B cell (primary cell): ENCODE results near the gene SNX32. TPM values are rescaled to one million over a fixed set of nuclear protein-coding genes. Genes with fewer than 3 reads are reported as not detected.

Source experiments
- ATAC-seq: fragments of 200-7000 bp; cut with Tn5 transposase; one replicate; pipeline ENCODE4 v1.10.0; 2021; ENCODE audit warnings: low read depth, mild to moderate bottlenecking, moderate number of reproducible peaks, moderate library complexity
- CTCF ChIA-PET: fragments of 350-600 bp; sonication (Branson Sonifier 250); formaldehyde crosslinking; loops from one replicate; lab custom pipeline; 2021; ENCODE audit warnings: antibody characterized with exemption, inconsistent platforms; lab: Charles Lee
- POLR2A ChIA-PET: fragments of 350-600 bp; sonication (Branson Sonifier 250); formaldehyde crosslinking; loops from one replicate; lab custom pipeline; 2021; ENCODE audit warnings: antibody characterized with exemption; lab: Charles Lee
- DNase-seq: peaks from one replicate; pipeline ENCODE4 v3.0.0; 2013
- H2AFZ ChIP-seq: 2 replicates; pipeline ENCODE4 v1.6.1; 2012; ENCODE audit warnings: mild to moderate bottlenecking, low read depth, low read length; ENCODE audit not compliant: insufficient read depth, poor library complexity, severe bottlenecking
- H3K27ac ChIP-seq, 2 donors: 1 replicate in 1 of 2; 2 replicates in 1 of 2; pipeline ENCODE4 v1.5.1; 2012 to 2013; ENCODE audit warnings: low read length in 2 of 2, mild to moderate bottlenecking in 2 of 2, moderate library complexity in 1 of 2
- H3K27me3 ChIP-seq, 4 experiments: fragments of 200-600 bp in 1 of 4; sonication (generic) in 1 of 4; replicated peaks in 1 of 4; 1 replicate in 2 of 4; 2 replicates in 2 of 4; pipeline versions ENCODE4 v1.6.1 to v1.7.0; 2013 to 2016; ENCODE audit warnings: low read length in 3 of 4, mild to moderate bottlenecking in 2 of 4, mixed read lengths in 1 of 4, moderate library complexity in 1 of 4; ENCODE audit not compliant: insufficient read depth in 4 of 4, control insufficient read depth in 3 of 4; ENCODE audit errors: control extremely low read depth in 1 of 4
- H3K36me3 ChIP-seq, 2 experiments: replicated peaks in 1 of 2; 1 replicate in 1 of 2; 2 replicates in 1 of 2; pipeline versions ENCODE4 v1.6.1 to v1.7.1; 2013; ENCODE audit warnings: low read length in 1 of 2; ENCODE audit not compliant: insufficient read depth in 2 of 2, control insufficient read depth in 1 of 2; ENCODE audit errors: control extremely low read depth in 1 of 2, extremely low read depth in 1 of 2
- H3K4me1 ChIP-seq, 2 donors: fragments of 200-600 bp in 1 of 2; sonication (generic) in 1 of 2; 1 replicate in 1 of 2; 2 replicates in 1 of 2; pipeline versions ENCODE4 v1.5.1 to v1.6.1; 2013 to 2017; ENCODE audit warnings: low read length in 2 of 2; ENCODE audit not compliant: control insufficient read depth in 2 of 2, insufficient read depth in 2 of 2
- H3K4me2 ChIP-seq: replicated peaks from 2 replicates; pipeline ENCODE3; 2012; ENCODE audit warnings: mild to moderate bottlenecking, low read depth, low read length; ENCODE audit not compliant: poor library complexity, severe bottlenecking
- H3K4me3 ChIP-seq, 5 experiments: fragments of 200-600 bp in 1 of 5; sonication (generic) in 1 of 5; 1 replicate in 3 of 5; 2 replicates in 2 of 5; pipeline versions ENCODE4 v1.5.1 to v1.7.0; 2011 to 2016; ENCODE audit warnings: low read length in 4 of 5, mild to moderate bottlenecking in 4 of 5, low read depth in 2 of 5, control low read depth in 1 of 5, moderate library complexity in 1 of 5; ENCODE audit not compliant: insufficient read depth in 1 of 5; ENCODE audit errors: control extremely low read depth in 1 of 5, extremely low read depth in 1 of 5
- H3K79me2 ChIP-seq: fragments of 200-600 bp; sonication (generic); one replicate; pipeline ENCODE4 v1.6.0; 2016; ENCODE audit warnings: low read length; ENCODE audit not compliant: control insufficient read depth, insufficient read depth
- H3K9ac ChIP-seq: fragments of 200-600 bp; sonication (generic); 2 replicates; pipeline ENCODE4 v1.6.1; 2017; ENCODE audit warnings: mild to moderate bottlenecking, low read length, moderate library complexity
- H3K9me3 ChIP-seq, 3 donors: one replicate each; pipeline versions ENCODE4 v1.6.1 to v1.7.1; 2013; ENCODE audit warnings: low read length in 2 of 3; ENCODE audit not compliant: control insufficient read depth in 2 of 3, insufficient read depth in 1 of 3; ENCODE audit errors: control extremely low read depth in 1 of 3
- H4K20me1 ChIP-seq: 2 replicates; pipeline ENCODE4 v1.6.0; 2012; ENCODE audit warnings: mild to moderate bottlenecking, low read length; ENCODE audit not compliant: insufficient read depth, control insufficient read depth, poor library complexity, severe bottlenecking
- H3K27ac Mint-ChIP-seq: one replicate; pipeline ENCODE4 v1.8.0; 2021; ENCODE audit warnings: mixed read lengths
- H3K27me3 Mint-ChIP-seq: one replicate; pipeline ENCODE4 v1.8.0; 2021; ENCODE audit warnings: mixed read lengths
- H3K4me1 Mint-ChIP-seq: one replicate; pipeline ENCODE4 v1.8.0; 2021; ENCODE audit warnings: mixed read lengths
- H3K4me3 Mint-ChIP-seq: one replicate; pipeline ENCODE4 v1.8.0; 2021; ENCODE audit warnings: mixed read lengths
- H3K9me3 Mint-ChIP-seq: one replicate; pipeline ENCODE4 v1.8.0; 2022; ENCODE audit warnings: mixed read lengths; ENCODE audit not compliant: insufficient read depth
- CTCF ChIP-seq: fragments of 200-600 bp; IDR thresholded peaks from one replicate; pipeline ENCODE4 v1.8.0; 2022; ENCODE audit warnings: antibody characterized with exemption, mild to moderate bottlenecking
- EZH2 ChIP-seq: IDR thresholded peaks from 2 replicates; pipeline ENCODE4 v1.6.1; 2012; ENCODE audit warnings: borderline replicate concordance, low read depth, mild to moderate bottlenecking, moderate library complexity, low read length; ENCODE audit not compliant: insufficient read depth, poor library complexity, severe bottlenecking
- WGBS: methylation state at CpG from one replicate; pipeline ENCODE4 v1.1.5; 2013; ENCODE audit warnings: missing lambda C conversion rate; ENCODE audit not compliant: insufficient coverage; 5-methylcytosine and 5-hydroxymethylcytosine counted together
- intact Hi-C: fragments of 100-400 bp; cut with micrococcal nuclease; formaldehyde crosslinking; loops from one replicate; pipeline ENCODE4 v1.10.0; 2022
- polyA plus RNA-seq: library from polyadenylated mRNA; depleted of rRNA; stranded (reverse); fragments of >200 nt; gene quantifications from 2 replicates; pipeline ENCODE4 v1.2.3, GENCODE V29; 2012
- total RNA-seq, 2 donors: library from RNA; stranded (reverse); fragments of 120-200 nt in 1 of 2; gene quantifications; 1 replicate in 1 of 2; 2 replicates in 1 of 2; pipeline versions ENCODE4 v1.2.3 to v1.2.4, GENCODE V29; 2013 to 2022

SNX32 gene
- total and polyA plus RNA-seq, 2 donors (not counting 1 experiment from before 2014, with no cell fraction given): 0.57 to 0.89 TPM

- peaks cover 24% of the 10 kb centered on the region for H3K4me1 Mint-ChIP-seq
- DNase-seq (no peak), ATAC-seq (no peak)
- 78% methylated on average over 3 of the region's 5 CpGs for WGBS
- Histone ChIP-seq H3K4me1 (peaks cover 16 to 33% of the 10 kb centered on the region in 2 donors), H3K27me3 (no peaks in the 10 kb centered on the region), H3K27ac (no peak overlapping the region), H3K4me2 (peak overlapping the region; percentile 94), H4K20me1 (peaks cover 39% of the 10 kb centered on the region), H3K9me3 (no peaks in the 10 kb centered on the region), H3K9ac (no peak overlapping the region), H3K36me3 (peaks cover 0 to 52% of the 10 kb centered on the region in 2 experiments), H3K4me3 (no peak overlapping the region), H2AFZ (no peak overlapping the region), H3K79me2 (peaks cover 32% of the 10 kb centered on the region)
- ChIA-PET CTCF (interaction anchor here (8.6 kb wide), 1 partner anchor 25 kb away, joined by 244 read pairs; the partner anchor contains the start of genes CCDC85B and FIBP), POLR2A (interaction anchor here (0.6 to 3.7 kb wide), 2 partner anchors 8 to 392 kb away, joined by 7 to 20 read pairs; no protein-coding TSS in a partner anchor)
- H3K27ac Mint-ChIP-seq: no peak overlapping the region
- H3K4me3 Mint-ChIP-seq: peak overlapping the region; percentile 58
- H3K27me3 Mint-ChIP-seq: no peaks in the 10 kb centered on the region
- intact Hi-C loops: no loop called here
- H3K9me3 Mint-ChIP-seq: no peaks in the 10 kb centered on the region
- TF ChIP-seq EZH2 (no peak), CTCF (no peak)
Measured at GRCh38 chr11:65862191-65862735, 28.5 kb downstream of the SNX32 start.
